Left ventricle myocardium inferior (tissue), 1 donor: ENCODE results near the gene CACNA1C. TPM values are rescaled to one million over a fixed set of nuclear protein-coding genes. Genes with fewer than 3 reads are reported as not detected.

Experiments
- DNase-seq: peaks from one replicate; pipeline ENCODE4 v3.0.0-alpha.2; 2020
- H3K27ac ChIP-seq: fragments of 200-600 bp; replicated peaks from 2 replicates; pipeline ENCODE4 v1.8.0; 2021
- H3K27me3 ChIP-seq: fragments of 200-600 bp; 2 replicates; pipeline ENCODE4 v1.8.0; 2021; ENCODE audit warnings: low read depth
- H3K36me3 ChIP-seq: fragments of 200-600 bp; 2 replicates; pipeline ENCODE4 v1.8.0; 2021
- H3K4me1 ChIP-seq: fragments of 200-600 bp; 2 replicates; pipeline ENCODE4 v1.8.0; 2021
- H3K4me3 ChIP-seq: fragments of 200-600 bp; 2 replicates; pipeline ENCODE4 v1.8.0; 2021; ENCODE audit warnings: mild to moderate bottlenecking, moderate library complexity
- H3K9me3 ChIP-seq: fragments of 200-600 bp; replicated peaks from 2 replicates; pipeline ENCODE4 v1.8.0; 2021
- CTCF ChIP-seq: fragments of 200-600 bp; IDR thresholded peaks from 2 replicates; pipeline ENCODE4 v1.8.0; 2021; ENCODE audit warnings: antibody characterized with exemption, mild to moderate bottlenecking, borderline replicate concordance
- intact Hi-C: fragments of 100-400 bp; cut with micrococcal nuclease; formaldehyde crosslinking; loops from one replicate; pipeline ENCODE4 v1.11.0; 2022
- total RNA-seq: library from RNA; stranded (reverse); fragmentation: NEBNext Ultra II Directional; extraction: Animal tissue kit (Norgen Biotek cat#: 25700); gene quantifications from one replicate; pipeline ENCODE4 v1.2.1, GENCODE V29; 2021
- donor health status: DM: no; HTN: yes; CAD: no; lungs with severe emphysema.

CACNA1C gene
- total RNA-seq, 1 donor from 2014 or later, result 137 TPM

- intact Hi-C loops, result no loop called here
- no peak overlapping the region for H3K4me3 ChIP-seq
- TF ChIP-seq CTCF, result no peak
- no peak for DNase-seq
- peaks cover 36% of the 10 kb centered on the region for H3K36me3 ChIP-seq
- no peaks in the 10 kb centered on the region for H3K27me3 ChIP-seq
- H3K9me3 ChIP-seq, result no peaks in the 10 kb centered on the region
- peaks cover 21% of the 10 kb centered on the region for H3K4me1 ChIP-seq
- no peak overlapping the region for H3K27ac ChIP-seq
Observed at GRCh38 chr12:2463719-2464118, 410.9 kb downstream of the CACNA1C start.

GRCh38 chr12:2465681-2466080, 412.9 kb downstream of the CACNA1C start:
- intact Hi-C loops, result no loop called here
- peaks cover 33% of the 10 kb centered on the region for H3K36me3 ChIP-seq
- no peak for TF ChIP-seq CTCF

GRCh38 chr12:2466211-2466610, 413.4 kb downstream of the CACNA1C start:
- DNase-seq, result no peak
- H3K9me3 ChIP-seq, result no peaks in the 10 kb centered on the region
- intact Hi-C loops, result no loop called here
- H3K36me3 ChIP-seq, result peaks cover 29% of the 10 kb centered on the region
- no peaks in the 10 kb centered on the region for H3K27me3 ChIP-seq
- TF ChIP-seq CTCF, result no peak
- H3K4me1 ChIP-seq, result peaks cover 19% of the 10 kb centered on the region
- no peak overlapping the region for H3K4me3 ChIP-seq
- H3K27ac ChIP-seq, result no peak overlapping the region

More at GRCh38 chr12:2465681-2466080, 412.9 kb downstream of the CACNA1C start:
- no peaks in the 10 kb centered on the region for H3K27me3 ChIP-seq
- no peak for DNase-seq
- no peak overlapping the region for H3K27ac ChIP-seq
- peaks cover 19% of the 10 kb centered on the region for H3K4me1 ChIP-seq
- H3K9me3 ChIP-seq, result no peaks in the 10 kb centered on the region
- no peak overlapping the region for H3K4me3 ChIP-seq

- H3K4me3 ChIP-seq, result no peak overlapping the region
- peaks cover 15% of the 10 kb centered on the region for H3K36me3 ChIP-seq
- H3K27me3 ChIP-seq, result no peaks in the 10 kb centered on the region
- intact Hi-C loops, result no loop called here
- H3K9me3 ChIP-seq, result no peaks in the 10 kb centered on the region
- peaks cover 19% of the 10 kb centered on the region for H3K4me1 ChIP-seq
- no peak for DNase-seq
- no peak overlapping the region for H3K27ac ChIP-seq
- no peak for TF ChIP-seq CTCF
Observed at GRCh38 chr12:2467447-2468195, 414.8 kb downstream of the CACNA1C start.

- Histone ChIP-seq H3K4me1 (peaks cover 12% of the 10 kb centered on the region), H3K4me3 (no peak overlapping the region), H3K9me3 (no peaks in the 10 kb centered on the region), H3K36me3 (peaks cover 11% of the 10 kb centered on the region), H3K27ac (no peak overlapping the region), H3K27me3 (no peaks in the 10 kb centered on the region)
- intact Hi-C loops, result no loop called here
- TF ChIP-seq CTCF, result no peak
- DNase-seq, result no peak
Observed at GRCh38 chr12:2475984-2476383, 423.2 kb downstream of the CACNA1C start.
